HepG2 (cell line): Measurements from ENCODE around the gene ATP23. TPM values are rescaled to one million over a fixed set of nuclear protein-coding genes. Genes with fewer than 3 reads are reported as not detected.

Experiments
- CHCHD3 ChIP-seq: sonication (generic); formaldehyde crosslinking; IDR thresholded peaks from 2 replicates; pipeline ENCODE4 v1.8.0; 2022; ENCODE audit warnings: mild to moderate bottlenecking, missing genetic modification reagents, moderate library complexity
- FOXA3 ChIP-seq: IDR thresholded peaks from 2 replicates; pipeline ENCODE4 v1.6.1; 2016; ENCODE audit warnings: missing genetic modification reagents, missing compliant biosample characterization
- GATAD2A ChIP-seq: IDR thresholded peaks from 2 replicates; pipeline ENCODE4 v1.6.1; 2016
- HMGXB4 ChIP-seq, 2 experiments: sonication (generic) in 1 of 2; formaldehyde crosslinking in 1 of 2; IDR thresholded peaks; 2 replicates each; pipeline versions ENCODE4 v1.4.0 to v1.6.1; 2018 to 2020; ENCODE audit warnings: missing genetic modification reagents in 2 of 2, borderline replicate concordance in 1 of 2, low read depth in 1 of 2, mild to moderate bottlenecking in 1 of 2, missing biosample characterization in 1 of 2
- HOXA9 ChIP-seq: sonication (generic); formaldehyde crosslinking; IDR thresholded peaks from 2 replicates; pipeline ENCODE4 v1.8.1; 2022; ENCODE audit warnings: missing genetic modification reagents, mild to moderate bottlenecking, moderate library complexity, borderline replicate concordance
- NFYC ChIP-seq: IDR thresholded peaks from 2 replicates; pipeline ENCODE4 v1.6.1; 2016; ENCODE audit warnings: missing genetic modification reagents, missing compliant biosample characterization
- PATZ1 ChIP-seq: sonication (generic); formaldehyde crosslinking; IDR thresholded peaks from 2 replicates; pipeline ENCODE4 v1.4.0; 2020; ENCODE audit warnings: missing genetic modification reagents
- PHF8 ChIP-seq: sonication (generic); formaldehyde crosslinking; IDR thresholded peaks from 2 replicates; pipeline ENCODE4 v1.5.0; 2020; ENCODE audit warnings: missing genetic modification reagents
- POLR2G ChIP-seq: fragments of 200-400 bp; formaldehyde crosslinking; IDR thresholded peaks from 2 replicates; pipeline ENCODE4 v1.6.1; 2018; ENCODE audit warnings: mild to moderate bottlenecking, low read depth, low read length, moderate library complexity
- REST ChIP-seq, 2 experiments: IDR thresholded peaks; 2 replicates each; pipeline ENCODE4 v1.6.1; 2011 to 2012; ENCODE audit warnings: low read length in 2 of 2, borderline replicate concordance in 1 of 2, low read depth in 1 of 2, mild to moderate bottlenecking in 1 of 2, moderate library complexity in 1 of 2
- SOX13 ChIP-seq, 3 experiments: fragments of 450-650 bp in 1 of 3; sonication (generic) in 1 of 3; formaldehyde crosslinking in 1 of 3; IDR thresholded peaks in 2 of 3; conservative IDR thresholded peaks in 1 of 3; 2 replicates each; pipeline versions ENCODE4 v1.5.0 to v1.6.1; 2016 to 2020; ENCODE audit warnings: antibody characterized with exemption in 1 of 3, mild to moderate bottlenecking in 1 of 3, missing compliant biosample characterization in 1 of 3, missing genetic modification reagents in 1 of 3, moderate library complexity in 1 of 3
- SP140L ChIP-seq: sonication (generic); formaldehyde crosslinking; IDR thresholded peaks from 2 replicates; pipeline ENCODE4 v1.4.0; 2020; ENCODE audit warnings: missing genetic modification reagents, borderline replicate concordance
- YY1 ChIP-seq: IDR thresholded peaks from 2 replicates; pipeline ENCODE4 v1.6.1; 2011; ENCODE audit warnings: low read length, low read depth, moderate library complexity, mild to moderate bottlenecking; ENCODE audit not compliant: insufficient read depth, insufficient replicate concordance
- ZBTB26 ChIP-seq: IDR thresholded peaks from 2 replicates; pipeline ENCODE4 v1.6.1; 2016; ENCODE audit warnings: missing compliant biosample characterization, missing genetic modification reagents, borderline replicate concordance
- ZNF10 ChIP-seq: sonication (generic); formaldehyde crosslinking; IDR thresholded peaks from 2 replicates; pipeline ENCODE4 v1.4.0; 2020; ENCODE audit warnings: mild to moderate bottlenecking, low read depth, missing genetic modification reagents, borderline replicate concordance
- ZNF235 ChIP-seq: sonication (generic); formaldehyde crosslinking; IDR thresholded peaks from 2 replicates; pipeline ENCODE4 v1.8.1; 2023; ENCODE audit warnings: mild to moderate bottlenecking, missing genetic modification reagents, borderline replicate concordance
- ZNF253 ChIP-seq: sonication (generic); formaldehyde crosslinking; IDR thresholded peaks from 2 replicates; pipeline ENCODE4 v1.8.0; 2022; ENCODE audit warnings: mild to moderate bottlenecking, missing genetic modification reagents, borderline replicate concordance
- ZNF496 ChIP-seq: sonication (generic); formaldehyde crosslinking; IDR thresholded peaks from 2 replicates; pipeline ENCODE4 v1.8.1; 2023; ENCODE audit warnings: mild to moderate bottlenecking, moderate library complexity, missing genetic modification reagents; ENCODE audit not compliant: insufficient replicate concordance
- ZNF883 ChIP-seq: sonication (generic); formaldehyde crosslinking; IDR thresholded peaks from 2 replicates; pipeline ENCODE4 v1.5.1; 2020; ENCODE audit warnings: mild to moderate bottlenecking, missing genetic modification reagents; ENCODE audit errors: not compliant biosample characterization
- polyA plus RNA-seq, 8 experiments: library from polyadenylated mRNA; depleted of rRNA in 3 of 8; stranded (reverse) in 7 of 8; unstranded in 1 of 8; fragments of >200 nt; fragmentation: Illumina TruSeq in 4 of 8; extraction: Trizol in 4 of 8; gene quantifications; 2 replicates each; pipeline versions ENCODE4 v1.2.1 to v1.2.3, GENCODE V29; 2011 to 2016; ENCODE audit warnings: low read depth in 4 of 8, missing spikeins in 1 of 8, mixed read lengths in 1 of 8; ENCODE audit not compliant: insufficient read depth in 1 of 8
- total RNA-seq, 5 experiments: library from RNA; depleted of rRNA; stranded (reverse); fragments of >200 nt; fragmentation: Illumina TruSeq; extraction: Trizol; gene quantifications; 2 replicates each; pipeline ENCODE4 v1.2.3, GENCODE V29; 2016; ENCODE audit warnings: low read depth in 1 of 5

Gene ATP23
- total and polyA plus RNA-seq, 2 of the 13 experiments (the other 11 are each of a cell fraction or from before 2014, with no cell fraction given) = 12.1 to 14.7 TPM

GRCh38 chr12:57935839-57936512, 5.4 kb upstream of the ATP23 start (continued):
- TF ChIP-seq ZNF883 (CRISPR knock-in tag) (no peak), ZNF235 (no peak), PATZ1 (peak; percentile 18; the same call in 1 of the 2 replicates), HMGXB4 (CRISPR knock-in tag; IDR thresholded peaks at IDR 0.05; ENCODE audit: borderline replicate concordance in 1 of 2, low read depth in 1 of 2) (peak; percentile 34 to 47; a peak in 2 of 4 replicates), REST (IDR thresholded peaks at IDR 0.05; ENCODE audit: borderline replicate concordance in 1 of 2, low read depth in 1 of 2, low read length in 2 of 2) (peak in 1 of 2 experiments; percentile 29; a peak in 1 of 4 replicates), SOX13 (IDR thresholded peaks at IDR 0.05) (no peak), SOX13 (CRISPR knock-in tag; conservative IDR thresholded peaks at IDR 0.05 in 1 of 2, IDR thresholded peaks at IDR 0.05 in 1 of 2) (peak in 1 of 2 experiments; percentile 24; a peak in 1 of 4 replicates), POLR2G (peak; percentile 93), ZNF253 (CRISPR knock-in tag) (no peak), NFYC (CRISPR knock-in tag) (peak; percentile 54; the same call in 1 of the 2 replicates), GATAD2A (CRISPR knock-in tag) (peak; percentile 72), ZBTB26 (no peak), FOXA3 (peak; percentile 47; the same call in 1 of the 2 replicates), CHCHD3 (no peak), YY1 (peak; percentile 33), PHF8 (CRISPR knock-in tag) (peak; percentile 85), SP140L (no peak), HOXA9 (CRISPR knock-in tag) (no peak), ZNF496 (CRISPR knock-in tag) (no peak), ZNF10 (CRISPR knock-in tag) (no peak)
